Transverse colon (tissue), 4 donors: ENCODE measurements around the gene ANKZF1.

Experiments used
- CTCF ChIP-seq, 5 experiments: fragments of 200-600 bp in 3 of 5; fragments of 450-650 bp in 2 of 5; sonication (generic) in 3 of 5; IDR thresholded peaks; 1 replicate in 2 of 5; 2 replicates in 3 of 5; pipeline ENCODE4 v1.5.1; 2016 to 2017; ENCODE audit warnings: antibody characterized with exemption in 5 of 5, inconsistent platforms in 3 of 5, mild to moderate bottlenecking in 2 of 5, moderate library complexity in 1 of 5
- EP300 ChIP-seq: sonication (generic); formaldehyde crosslinking; IDR thresholded peaks from one replicate; pipeline ENCODE4 v1.6.1; 2017; ENCODE audit warnings: antibody characterized with exemption, low read depth
- POLR2A ChIP-seq: fragments of 450-650 bp; IDR thresholded peaks from one replicate; pipeline ENCODE4 v1.6.1; 2016; ENCODE audit warnings: antibody characterized with exemption, mild to moderate bottlenecking, moderate library complexity
- POLR2AphosphoS5 ChIP-seq, 3 donors: sonication (generic); formaldehyde crosslinking; IDR thresholded peaks; one replicate each; pipeline ENCODE4 v1.6.1; 2016; ENCODE audit warnings: antibody characterized with exemption in 3 of 3

GRCh38 chr2:219248845-219249202, 19.2 kb downstream of the ANKZF1 start:
- TF ChIP-seq EP300, result no peak
- TF ChIP-seq CTCF (IDR thresholded peaks at IDR 0.05), result no peak
- no peak for TF ChIP-seq POLR2A
- no peak for TF ChIP-seq POLR2AphosphoS5 (IDR thresholded peaks at IDR 0.05)
